Endothelial cell of umbilical vein (primary cell): Measurements from ENCODE around the gene LARP6. TPM values are rescaled to one million over a fixed set of nuclear protein-coding genes. Genes with fewer than 3 reads are reported as not detected.

ENCODE experiments used
- BruUV-seq: library from RNA; stranded (reverse); fragments of 400-500 nt; replicated peaks from 2 replicates; lab custom pipeline; 2021; lab: Mats Ljungman, UMichigan
- CTCF ChIA-PET: fragments of 300-600, 350-600 bp; sonication (Branson Sonifier 250); formaldehyde crosslinking; loops from one replicate; lab custom pipeline; 2021; ENCODE audit warnings: antibody characterized with exemption, inconsistent platforms; lab: Charles Lee
- POLR2A ChIA-PET: fragments of 300-600, 350-600 bp; sonication (Branson Sonifier 250); formaldehyde crosslinking; loops from one replicate; lab custom pipeline; 2021; ENCODE audit warnings: antibody characterized with exemption, inconsistent platforms; lab: Charles Lee
- DNase-seq: peaks from one replicate; pipeline ENCODE4 v3.0.0-alpha.2; 2011; ENCODE audit warnings: low read depth, low spot score
- FAIRE-seq: peaks from 2 replicates; lab custom pipeline; 2011; peaks lifted over from hg19 to GRCh38; lab: Jason Lieb, UNC
- H2AFZ ChIP-seq: 2 replicates; pipeline ENCODE4 v1.6.0; 2012; ENCODE audit warnings: low read depth, low read length, control low read depth, inconsistent platforms
- H3K27ac ChIP-seq: 2 replicates; pipeline ENCODE4 v1.5.1; 2011; ENCODE audit warnings: low read depth, mild to moderate bottlenecking, control low read depth, low read length, moderate library complexity; ENCODE audit not compliant: insufficient read depth
- H3K27me3 ChIP-seq, 2 experiments: 2 replicates each; pipeline versions ENCODE4 v1.6.0 to v1.6.1; 2011; ENCODE audit warnings: low read length in 2 of 2, mixed read lengths in 1 of 2; ENCODE audit not compliant: control insufficient read depth in 2 of 2, insufficient read depth in 2 of 2
- H3K36me3 ChIP-seq, 2 experiments: 2 replicates in 1 of 2; 3 replicates in 1 of 2; pipeline ENCODE4 v1.5.1; 2011; ENCODE audit warnings: low read length in 2 of 2, mild to moderate bottlenecking in 1 of 2, moderate library complexity in 1 of 2; ENCODE audit not compliant: control insufficient read depth in 2 of 2, insufficient read depth in 2 of 2; ENCODE audit errors: extremely low read depth in 1 of 2
- H3K4me1 ChIP-seq: 3 replicates; pipeline ENCODE4 v1.5.1; 2011; ENCODE audit warnings: mild to moderate bottlenecking, low read length; ENCODE audit not compliant: control insufficient read depth, insufficient read depth; ENCODE audit errors: extremely low read depth
- H3K4me2 ChIP-seq: 2 replicates; pipeline ENCODE4 v1.6.1; 2011; ENCODE audit warnings: low read length, control low read depth, mixed read lengths; ENCODE audit not compliant: insufficient read depth
- H3K4me3 ChIP-seq, 3 experiments: fragments of 200-600 bp in 1 of 3; sonication (generic), shearing (Covaris generic) in 1 of 3; replicated peaks in 1 of 3; 2 replicates each; pipeline ENCODE4 v1.5.1; 2011 to 2016; ENCODE audit warnings: control low read depth in 3 of 3, low read length in 3 of 3, mild to moderate bottlenecking in 2 of 3, inconsistent platforms in 1 of 3, low read depth in 1 of 3, moderate library complexity in 1 of 3; ENCODE audit not compliant: insufficient read depth in 1 of 3
- H3K79me2 ChIP-seq: 2 replicates; pipeline ENCODE4 v1.6.0; 2012; ENCODE audit warnings: low read length, inconsistent platforms; ENCODE audit not compliant: control insufficient read depth, insufficient read depth
- H3K9ac ChIP-seq: replicated peaks from 2 replicates; pipeline ENCODE3; 2011; ENCODE audit warnings: low read length, control low read depth; ENCODE audit not compliant: insufficient read depth; ENCODE audit errors: extremely low read depth
- H3K9me1 ChIP-seq: replicated peaks from 3 replicates; pipeline ENCODE4 v1.6.0; 2011; ENCODE audit warnings: mild to moderate bottlenecking, low read length; ENCODE audit not compliant: control insufficient read depth, insufficient read depth; ENCODE audit errors: extremely low read depth
- H3K9me3 ChIP-seq: replicated peaks from 2 replicates; pipeline ENCODE4 v1.5.1; 2012; ENCODE audit warnings: low read length, inconsistent platforms; ENCODE audit not compliant: control insufficient read depth, insufficient read depth
- H4K20me1 ChIP-seq: replicated peaks from 2 replicates; pipeline ENCODE3; 2011; ENCODE audit warnings: mild to moderate bottlenecking, low read length; ENCODE audit not compliant: control insufficient read depth, insufficient read depth; ENCODE audit errors: extremely low read depth
- EZH2 ChIP-seq: IDR thresholded peaks from 2 replicates; pipeline ENCODE4 v1.6.1; 2012; ENCODE audit warnings: borderline replicate concordance, low read depth, mild to moderate bottlenecking, moderate library complexity, low read length, inconsistent platforms; ENCODE audit not compliant: severe bottlenecking
- FOS ChIP-seq: IDR thresholded peaks from 2 replicates; pipeline ENCODE4 v1.6.1; 2011; ENCODE audit warnings: mild to moderate bottlenecking, low read length, moderate library complexity, borderline replicate concordance; ENCODE audit not compliant: insufficient read depth
- GATA2 ChIP-seq: IDR thresholded peaks from 2 replicates; pipeline ENCODE4 v1.7.0; 2011; ENCODE audit warnings: low read depth, mild to moderate bottlenecking, moderate library complexity, mixed read lengths, low read length; ENCODE audit not compliant: insufficient read length, insufficient read depth
- JUN ChIP-seq: IDR thresholded peaks from 2 replicates; pipeline ENCODE4 v1.6.1; 2011; ENCODE audit warnings: borderline replicate concordance, low read depth; ENCODE audit not compliant: insufficient read length, insufficient read depth
- MYC ChIP-seq: IDR thresholded peaks from one replicate; pipeline ENCODE4 v1.6.1; 2011; ENCODE audit warnings: mild to moderate bottlenecking, low read depth, low read length
- POLR2A ChIP-seq: IDR thresholded peaks from 2 replicates; pipeline ENCODE4 v1.6.1; 2012; ENCODE audit warnings: low read depth, mild to moderate bottlenecking, control low read depth, low read length
- POLR2AphosphoS5 ChIP-seq: IDR thresholded peaks from 2 replicates; pipeline ENCODE4 v1.6.1; 2012; ENCODE audit warnings: low read depth, mild to moderate bottlenecking, control low read depth, low read length, moderate library complexity; ENCODE audit not compliant: insufficient read depth
- dilution Hi-C: fragments of 300-500 bp; cut with MboI; formaldehyde crosslinking; loops from one replicate; pipeline ENCODE4 v1.15.0; 2019; ENCODE audit warnings: low sequenced_read_pairs; ENCODE audit not compliant: extremely low pct_ligation_motif_present
- intact Hi-C: fragments of 100-400 bp; cut with micrococcal nuclease; formaldehyde crosslinking; loops from one replicate; pipeline ENCODE4 v1.10.0; 2022
- polyA plus RNA-seq, 4 experiments: library from polyadenylated mRNA; depleted of rRNA in 3 of 4; stranded (reverse) in 3 of 4; unstranded in 1 of 4; fragments of >200 nt; gene quantifications; 2 replicates each; pipeline versions ENCODE4 v1.2.1 to v1.2.3, GENCODE V29; 2011 to 2012; ENCODE audit warnings: missing spikeins in 1 of 4
- total RNA-seq: library from RNA; stranded (reverse); gene quantifications from 2 replicates; pipeline ENCODE4 v1.2.3, GENCODE V29; 2021
- TF ChIP-seq, protein P1 (sequence below), 2 donors: IDR thresholded peaks; 1 replicate in 1 of 2; 2 replicates in 1 of 2; pipeline ENCODE4 v1.5.1; 2011; ENCODE audit warnings: low read length in 2 of 2, mild to moderate bottlenecking in 2 of 2, moderate library complexity in 2 of 2, control low read depth in 1 of 2, inconsistent platforms in 1 of 2, low read depth in 1 of 2; ENCODE audit not compliant: insufficient read depth in 1 of 2; ENCODE audit errors: extremely low read depth in 1 of 2
- TF ChIP-seq, protein P2 (sequence below): IDR thresholded peaks from 2 replicates; pipeline ENCODE4 v1.6.1; 2011; ENCODE audit not compliant: insufficient read depth, insufficient read length

The LARP6 gene
- total and polyA plus RNA-seq, 2 donors (not counting 3 experiments of a cell fraction or from before 2014, with no cell fraction given) = 16.9 to 56.2 TPM

DNA sequence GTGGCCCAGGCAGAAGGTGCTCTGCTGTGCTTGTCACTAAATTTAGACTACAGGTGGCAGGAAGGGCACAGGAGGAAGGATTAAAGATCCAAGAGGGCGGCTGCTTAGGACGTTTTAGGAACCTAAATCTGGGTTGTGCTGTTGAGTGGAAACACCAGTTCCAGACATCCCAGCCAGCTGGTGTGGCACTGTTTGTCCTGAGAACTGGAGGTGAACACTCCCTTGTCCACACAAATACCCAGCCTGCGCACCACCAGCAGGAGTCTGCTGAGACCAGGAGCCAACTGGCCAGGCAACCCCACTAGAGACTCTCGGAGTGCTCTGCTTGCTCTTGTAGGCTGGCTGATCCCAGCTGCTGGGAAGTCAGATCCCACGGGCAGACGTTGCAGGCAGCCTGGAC is 60.3 kb downstream of the LARP6 start:
- H2AFZ ChIP-seq = no peak overlapping the region
- POLR2A ChIA-PET = no interaction called here
- H3K79me2 ChIP-seq = no peaks in the 10 kb centered on the region
- no peak overlapping the region for H3K4me3 ChIP-seq
- DNase-seq = no peak
- H3K4me1 ChIP-seq = peaks cover 37% of the 10 kb centered on the region
- CTCF ChIA-PET = interaction anchor here (2.9 kb wide), 1 partner anchor 18 kb away, joined by 18 read pairs; no protein-coding TSS in a partner anchor
- no peaks in the 10 kb centered on the region for H3K9me1 ChIP-seq
- no peaks in the 10 kb centered on the region for H3K9me3 ChIP-seq
- intact Hi-C loops (loop anchor here (2.0 to 10.0 kb wide), 2 partner anchors 31 to 699 kb away; partner anchors contain the start of genes TLE3 and UACA), dilution Hi-C loops (no loop called here)
- H3K36me3 ChIP-seq = no peaks in the 10 kb centered on the region
- TF ChIP-seq, protein P1, sequence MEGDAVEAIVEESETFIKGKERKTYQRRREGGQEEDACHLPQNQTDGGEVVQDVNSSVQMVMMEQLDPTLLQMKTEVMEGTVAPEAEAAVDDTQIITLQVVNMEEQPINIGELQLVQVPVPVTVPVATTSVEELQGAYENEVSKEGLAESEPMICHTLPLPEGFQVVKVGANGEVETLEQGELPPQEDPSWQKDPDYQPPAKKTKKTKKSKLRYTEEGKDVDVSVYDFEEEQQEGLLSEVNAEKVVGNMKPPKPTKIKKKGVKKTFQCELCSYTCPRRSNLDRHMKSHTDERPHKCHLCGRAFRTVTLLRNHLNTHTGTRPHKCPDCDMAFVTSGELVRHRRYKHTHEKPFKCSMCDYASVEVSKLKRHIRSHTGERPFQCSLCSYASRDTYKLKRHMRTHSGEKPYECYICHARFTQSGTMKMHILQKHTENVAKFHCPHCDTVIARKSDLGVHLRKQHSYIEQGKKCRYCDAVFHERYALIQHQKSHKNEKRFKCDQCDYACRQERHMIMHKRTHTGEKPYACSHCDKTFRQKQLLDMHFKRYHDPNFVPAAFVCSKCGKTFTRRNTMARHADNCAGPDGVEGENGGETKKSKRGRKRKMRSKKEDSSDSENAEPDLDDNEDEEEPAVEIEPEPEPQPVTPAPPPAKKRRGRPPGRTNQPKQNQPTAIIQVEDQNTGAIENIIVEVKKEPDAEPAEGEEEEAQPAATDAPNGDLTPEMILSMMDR (IDR thresholded peaks at IDR 0.05; ENCODE audit: extremely low read depth in 1 of 2, insufficient read depth in 1 of 2, low read depth in 1 of 2, low read length in 2 of 2) = no peak
- no peak for TF ChIP-seq MYC
- TF ChIP-seq POLR2AphosphoS5 = no peak
- no peak for TF ChIP-seq EZH2
- no peak for TF ChIP-seq JUN
- TF ChIP-seq, protein P2, sequence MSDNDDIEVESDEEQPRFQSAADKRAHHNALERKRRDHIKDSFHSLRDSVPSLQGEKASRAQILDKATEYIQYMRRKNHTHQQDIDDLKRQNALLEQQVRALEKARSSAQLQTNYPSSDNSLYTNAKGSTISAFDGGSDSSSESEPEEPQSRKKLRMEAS = no peak
- no peak for TF ChIP-seq POLR2A
- no peak for TF ChIP-seq GATA2
- TF ChIP-seq FOS = no peak
- no TSS peak for BruUV-seq
- no peak overlapping the region for H3K9ac ChIP-seq
- no peak overlapping the region for H3K27ac ChIP-seq
- H3K4me2 ChIP-seq = no peak overlapping the region
- no peaks in the 10 kb centered on the region for H4K20me1 ChIP-seq
- FAIRE-seq = no peak
- no peaks in the 10 kb centered on the region for H3K27me3 ChIP-seq
